GM08714 (cell line): Measurements from ENCODE around the gene ALDH4A1.
"Not testable (repeated sequence)": the region's sequence is repeated elsewhere in the genome, so short reads cannot be mapped to it uniquely, and the experiment has no call there.

ENCODE experiments used
- H3K4me3 ChIP-seq: fragments of 200-500 bp; sonication (Bioruptor generic); 2 replicates; pipeline ENCODE4 v1.5.1; 2014; ENCODE audit warnings: mild to moderate bottlenecking, low read length, inconsistent platforms
- ZNF274 ChIP-seq: IDR thresholded peaks from 2 replicates; pipeline ENCODE4 v1.6.1; 2012; ENCODE audit warnings: mild to moderate bottlenecking, low read depth, low read length

ALDH4A1 gene

DNA sequence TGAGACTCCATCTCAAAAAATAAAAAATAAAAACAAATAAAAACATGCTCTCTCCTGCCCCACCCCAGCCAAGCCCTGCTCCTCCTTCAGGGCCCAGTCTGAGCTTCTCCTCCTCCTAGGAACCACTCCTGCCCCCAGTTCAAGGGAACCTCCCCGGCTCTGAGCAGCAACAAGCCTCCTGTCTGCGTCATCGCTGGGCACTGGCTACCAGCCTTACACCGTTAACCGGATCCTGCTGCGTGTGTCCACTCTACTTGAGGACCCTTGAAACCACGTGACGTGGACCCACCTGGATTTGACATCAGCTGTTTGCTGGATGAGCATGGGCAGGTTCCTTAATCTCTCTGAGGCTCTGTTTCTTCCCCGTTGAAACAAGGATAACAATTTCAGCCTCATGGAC is 41.3 kb downstream of the ALDH4A1 start:
- H3K4me3 ChIP-seq: no peak overlapping the region
- TF ChIP-seq ZNF274: no peak

GRCh38 chr1:18859560-18859959 is 42.8 kb downstream of the ALDH4A1 start, which contains the start of gene TAS1R2:
TAS1R2 (minus strand) TSS chr1:18859660; CDS start chr1:18859660, 0 bp downstream.
- no peak for TF ChIP-seq ZNF274
- H3K4me3 ChIP-seq: no peak within 1 kb of the TSS

GRCh38 chr1:18858070-18858688 is 44.2 kb downstream of the ALDH4A1 start:
- H3K4me3 ChIP-seq: no peak overlapping the region
- no peak for TF ChIP-seq ZNF274

DNA sequence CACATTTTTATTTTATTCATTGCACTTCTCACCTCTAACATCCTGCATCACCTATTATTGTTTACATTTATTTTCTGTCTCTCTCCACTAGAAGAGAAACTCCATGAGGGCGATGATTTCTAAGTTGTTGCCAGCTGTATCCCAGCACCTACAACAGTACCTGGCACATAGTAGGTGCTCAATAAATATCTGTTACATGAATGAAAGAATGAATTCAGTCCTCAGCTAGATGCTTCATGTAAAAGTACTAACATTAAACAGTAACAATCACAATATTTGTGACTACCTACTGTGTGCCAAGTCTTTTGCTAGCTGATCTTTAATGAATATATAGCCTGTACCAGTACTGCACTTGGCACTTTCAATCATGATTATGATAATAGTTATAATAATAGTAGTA is 45.9 kb downstream of the ALDH4A1 start:
- TF ChIP-seq ZNF274: no peak
- H3K4me3 ChIP-seq: no peak overlapping the region

GRCh38 chr1:18855573-18855972 is 46.8 kb downstream of the ALDH4A1 start:
- no peak for TF ChIP-seq ZNF274
- no peak overlapping the region for H3K4me3 ChIP-seq

DNA sequence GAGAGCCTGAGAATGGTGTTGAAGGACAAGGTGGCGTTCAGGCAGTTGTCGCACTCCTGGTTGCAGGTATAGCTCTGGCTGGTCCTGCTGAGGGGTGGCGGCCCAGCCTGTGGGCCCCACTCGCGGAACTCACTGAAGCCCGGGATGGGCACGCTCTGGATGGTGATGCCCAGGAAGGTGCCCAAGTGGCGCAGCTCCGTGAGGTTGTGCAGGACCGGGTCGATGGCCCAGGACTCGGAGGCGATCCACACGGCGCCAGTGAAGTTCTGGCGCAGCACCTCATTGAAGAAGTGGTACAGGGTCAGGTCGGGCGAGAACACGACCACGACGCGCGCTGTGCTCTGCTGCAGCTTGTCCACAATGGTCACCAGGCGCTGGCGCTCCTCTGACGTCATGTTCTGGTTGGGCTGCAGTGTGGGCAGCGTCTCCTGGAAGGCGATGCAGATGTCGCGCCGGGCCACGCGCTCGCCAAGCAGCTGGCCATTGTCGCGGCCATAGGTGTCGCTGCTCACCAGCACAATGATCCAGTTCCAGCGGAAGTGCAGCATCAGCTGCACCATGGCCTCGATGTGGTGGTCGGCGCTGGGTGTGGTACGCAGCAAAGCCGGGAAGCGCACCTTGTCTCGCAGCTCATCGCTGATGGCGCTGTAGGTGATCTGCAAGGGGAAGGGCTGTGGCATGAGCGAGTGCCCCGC is 47.9 kb downstream of the ALDH4A1 start:
- TF ChIP-seq ZNF274: no peak

GRCh38 chr1:18852501-18852900 is 49.9 kb downstream of the ALDH4A1 start:
- no peak for TF ChIP-seq ZNF274
- no peak overlapping the region for H3K4me3 ChIP-seq

More for the DNA sequence above, 47.9 kb downstream of the ALDH4A1 start:
- no peak overlapping the region for H3K4me3 ChIP-seq

- H3K4me3 ChIP-seq: no peak overlapping the region
- no peak for TF ChIP-seq ZNF274
These were observed 53.1 kb downstream of the ALDH4A1 start for GRCh38 chr1:18849261-18849711.

- not testable (repeated sequence) for H3K4me3 ChIP-seq
These were observed 54.6 kb downstream of the ALDH4A1 start for GRCh38 chr1:18847723-18848122.

GRCh38 chr1:18840145-18840544 is 62.2 kb downstream of the ALDH4A1 start:
- H3K4me3 ChIP-seq: no peak overlapping the region
- TF ChIP-seq ZNF274: no peak

- no peak for TF ChIP-seq ZNF274
- no peak overlapping the region for H3K4me3 ChIP-seq
These were observed 65.7 kb downstream of the ALDH4A1 start for GRCh38 chr1:18836654-18837053.

DNA sequence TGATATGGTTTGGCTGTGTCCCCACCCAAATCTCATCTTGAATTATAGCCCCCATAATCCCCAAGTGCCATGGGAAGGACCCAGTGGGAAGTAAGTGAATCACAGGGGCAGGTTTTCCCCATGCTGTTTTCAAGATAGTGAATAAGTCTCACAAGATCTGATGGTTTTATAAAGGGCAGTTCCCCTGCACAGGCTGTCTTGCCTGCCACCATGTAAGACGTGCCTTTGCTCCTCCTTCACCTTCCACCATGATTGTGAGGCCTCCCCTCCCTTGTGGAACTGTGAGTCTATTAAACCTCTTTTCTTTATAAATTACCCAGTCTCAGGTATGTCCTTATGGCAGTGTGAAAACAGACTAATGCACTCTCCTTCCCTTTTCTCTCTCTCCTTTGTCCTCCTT is 70.0 kb downstream of the ALDH4A1 start:
- not testable (repeated sequence) for H3K4me3 ChIP-seq

DNA sequence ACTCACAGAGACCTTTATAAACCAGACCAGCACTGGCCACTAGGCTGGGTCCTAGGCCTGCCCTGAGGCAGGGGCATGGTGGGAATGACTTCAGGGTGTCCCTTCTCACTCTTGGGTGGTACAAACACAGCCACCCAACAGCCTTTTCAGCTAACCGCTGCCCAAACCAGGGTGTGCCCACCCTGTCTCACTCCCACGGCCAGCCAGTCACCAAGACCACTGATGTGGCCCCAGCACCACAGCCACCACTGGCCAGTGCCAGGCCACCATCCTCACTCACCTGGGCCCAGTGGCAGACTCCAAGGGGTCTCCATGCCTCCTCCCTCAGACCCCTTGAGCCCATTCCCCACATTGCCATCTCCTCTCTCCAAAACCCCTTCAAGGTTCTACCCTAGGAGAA is 70.7 kb downstream of the ALDH4A1 start:
- H3K4me3 ChIP-seq: no peak overlapping the region
- TF ChIP-seq ZNF274: no peak

GRCh38 chr1:18830596-18830995 is 71.8 kb downstream of the ALDH4A1 start:
- H3K4me3 ChIP-seq: no peak overlapping the region
- TF ChIP-seq ZNF274: no peak

- H3K4me3 ChIP-seq: no peak overlapping the region
- TF ChIP-seq ZNF274: no peak
These were observed 72.7 kb downstream of the ALDH4A1 start for GRCh38 chr1:18829671-18830070.

DNA sequence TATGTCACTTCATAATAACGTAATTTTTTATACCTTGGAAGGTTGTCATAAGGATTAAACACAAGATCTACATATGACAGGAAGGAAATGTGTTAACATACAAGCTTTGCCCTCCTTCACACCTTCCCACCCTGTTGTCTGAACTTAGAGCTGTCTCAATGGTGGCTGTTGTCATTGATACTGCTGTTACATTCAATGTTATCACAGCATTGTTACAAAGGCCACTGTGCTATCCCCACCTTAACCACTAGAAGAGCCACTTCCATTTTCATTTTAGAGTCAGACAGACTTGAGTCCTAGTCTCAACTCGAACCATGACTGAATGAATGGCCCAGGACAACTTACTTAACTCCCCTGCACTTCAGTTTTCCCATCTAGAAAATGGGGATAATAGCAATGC is 74.1 kb downstream of the ALDH4A1 start:
- H3K4me3 ChIP-seq: no peak overlapping the region
- no peak for TF ChIP-seq ZNF274
